Ishikawa (cell line): ENCODE results near the gene GSKIP.

Experiments used
- CEBPB ChIP-seq: IDR thresholded peaks from 2 replicates; pipeline ENCODE4 v1.6.1; 2012
- EP300 ChIP-seq: IDR thresholded peaks from 2 replicates; pipeline ENCODE4 v1.6.1; 2012; ENCODE audit warnings: borderline replicate concordance
- NFIC ChIP-seq: IDR thresholded peaks from 2 replicates; pipeline ENCODE4 v1.6.1; 2012
- TAF1 ChIP-seq: IDR thresholded peaks from 2 replicates; pipeline ENCODE4 v1.6.1; 2012; ENCODE audit warnings: low read depth, mild to moderate bottlenecking
- ZBTB7A ChIP-seq: IDR thresholded peaks from 2 replicates; pipeline ENCODE4 v1.6.1; 2012; ENCODE audit warnings: low read depth
- TF ChIP-seq, protein P1 (sequence below): IDR thresholded peaks from 2 replicates; pipeline ENCODE4 v1.6.1; 2012
- TF ChIP-seq, protein P2 (sequence below): IDR thresholded peaks from 2 replicates; pipeline ENCODE4 v1.6.1; 2012; ENCODE audit warnings: low read depth, mild to moderate bottlenecking

DNA sequence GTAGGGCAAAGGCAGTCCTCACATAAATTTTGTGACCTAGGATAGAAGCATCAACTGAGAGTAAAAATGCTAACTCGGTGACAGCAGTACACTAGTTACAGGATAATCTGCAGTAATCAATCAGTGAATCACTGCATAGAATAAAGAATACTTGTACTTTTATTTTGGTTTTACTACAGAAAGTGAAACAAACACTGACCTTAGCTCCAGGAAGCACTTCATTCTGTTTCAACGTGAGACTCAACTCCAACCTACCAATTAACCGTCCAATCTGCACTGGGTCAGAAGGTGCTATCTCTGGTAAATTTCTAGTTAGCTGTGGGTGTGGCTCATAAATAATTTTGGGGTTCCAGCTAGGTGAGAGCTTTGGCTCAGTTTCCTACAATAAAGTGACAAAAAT lies 22.0 kb upstream of the GSKIP start:
- TF ChIP-seq EP300 (no peak), NFIC (no peak), ZBTB7A (no peak), TAF1 (no peak), CEBPB (no peak)
- TF ChIP-seq, protein P1, sequence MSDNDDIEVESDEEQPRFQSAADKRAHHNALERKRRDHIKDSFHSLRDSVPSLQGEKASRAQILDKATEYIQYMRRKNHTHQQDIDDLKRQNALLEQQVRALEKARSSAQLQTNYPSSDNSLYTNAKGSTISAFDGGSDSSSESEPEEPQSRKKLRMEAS: no peak
- TF ChIP-seq, protein P2, sequence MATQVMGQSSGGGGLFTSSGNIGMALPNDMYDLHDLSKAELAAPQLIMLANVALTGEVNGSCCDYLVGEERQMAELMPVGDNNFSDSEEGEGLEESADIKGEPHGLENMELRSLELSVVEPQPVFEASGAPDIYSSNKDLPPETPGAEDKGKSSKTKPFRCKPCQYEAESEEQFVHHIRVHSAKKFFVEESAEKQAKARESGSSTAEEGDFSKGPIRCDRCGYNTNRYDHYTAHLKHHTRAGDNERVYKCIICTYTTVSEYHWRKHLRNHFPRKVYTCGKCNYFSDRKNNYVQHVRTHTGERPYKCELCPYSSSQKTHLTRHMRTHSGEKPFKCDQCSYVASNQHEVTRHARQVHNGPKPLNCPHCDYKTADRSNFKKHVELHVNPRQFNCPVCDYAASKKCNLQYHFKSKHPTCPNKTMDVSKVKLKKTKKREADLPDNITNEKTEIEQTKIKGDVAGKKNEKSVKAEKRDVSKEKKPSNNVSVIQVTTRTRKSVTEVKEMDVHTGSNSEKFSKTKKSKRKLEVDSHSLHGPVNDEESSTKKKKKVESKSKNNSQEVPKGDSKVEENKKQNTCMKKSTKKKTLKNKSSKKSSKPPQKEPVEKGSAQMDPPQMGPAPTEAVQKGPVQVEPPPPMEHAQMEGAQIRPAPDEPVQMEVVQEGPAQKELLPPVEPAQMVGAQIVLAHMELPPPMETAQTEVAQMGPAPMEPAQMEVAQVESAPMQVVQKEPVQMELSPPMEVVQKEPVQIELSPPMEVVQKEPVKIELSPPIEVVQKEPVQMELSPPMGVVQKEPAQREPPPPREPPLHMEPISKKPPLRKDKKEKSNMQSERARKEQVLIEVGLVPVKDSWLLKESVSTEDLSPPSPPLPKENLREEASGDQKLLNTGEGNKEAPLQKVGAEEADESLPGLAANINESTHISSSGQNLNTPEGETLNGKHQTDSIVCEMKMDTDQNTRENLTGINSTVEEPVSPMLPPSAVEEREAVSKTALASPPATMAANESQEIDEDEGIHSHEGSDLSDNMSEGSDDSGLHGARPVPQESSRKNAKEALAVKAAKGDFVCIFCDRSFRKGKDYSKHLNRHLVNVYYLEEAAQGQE: no peak
